Choroid plexus epithelial cell (primary cell): Measurements from ENCODE around the gene ITGBL1.
A peak's percentile ranks its signal among the peaks of the same experiment; 100 is the strongest.

Experiments used
- DNase-seq: peaks from one replicate; pipeline ENCODE4 v3.0.0-alpha.2; 2010; ENCODE audit warnings: low read depth
- H3K4me3 ChIP-seq: 2 replicates; pipeline ENCODE4 v1.5.1; 2011; ENCODE audit warnings: low read depth, mild to moderate bottlenecking, control low read depth, low read length, moderate library complexity
- CTCF ChIP-seq: conservative IDR thresholded peaks from 2 replicates; pipeline ENCODE4 v1.5.1; 2011; ENCODE audit warnings: low read depth, mild to moderate bottlenecking, control low read depth, inconsistent platforms, low read length, moderate library complexity

Gene ITGBL1

GRCh38 chr13:101621099-101621498, 168.6 kb downstream of the ITGBL1 start:
- no peak for DNase-seq
- no peak overlapping the region for H3K4me3 ChIP-seq
- TF ChIP-seq CTCF = no peak

DNA sequence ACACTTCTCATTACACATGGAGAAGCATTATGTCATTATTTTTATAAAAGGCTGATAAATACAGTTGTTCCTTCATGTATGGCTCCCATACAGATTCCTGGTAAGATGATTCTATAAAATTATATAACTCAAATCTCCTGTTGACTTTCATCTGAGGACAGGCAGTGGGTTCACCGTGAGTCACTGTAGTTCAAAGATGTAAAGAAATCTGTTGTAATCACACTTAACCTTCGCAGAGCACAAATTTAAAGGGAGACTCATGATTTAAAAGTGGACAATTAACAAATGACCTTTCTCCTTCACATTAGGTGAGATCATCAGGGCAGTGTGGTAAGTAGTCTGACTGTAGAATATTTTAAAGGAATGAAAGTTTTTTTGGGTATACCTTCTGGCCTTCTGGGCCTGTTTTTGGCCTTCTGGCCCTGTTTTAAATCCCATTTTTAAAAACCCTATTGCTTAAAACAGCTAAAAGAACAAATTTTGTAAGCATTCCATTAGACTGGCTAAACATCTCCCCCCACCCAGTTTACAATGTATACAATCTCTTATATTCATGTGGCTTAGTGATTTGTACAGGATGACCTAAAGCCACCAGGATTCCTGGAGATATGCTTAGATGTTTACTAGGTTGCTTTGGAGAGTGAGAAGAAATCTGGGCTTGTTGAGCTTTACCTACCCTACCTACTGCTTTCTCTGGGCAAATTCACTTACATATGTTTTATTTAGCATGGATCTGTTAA, 171.2 kb downstream of the ITGBL1 start:
- no peak overlapping the region for H3K4me3 ChIP-seq
- peak; percentile 46 for DNase-seq
- no peak for TF ChIP-seq CTCF

GRCh38 chr13:101624210-101624922, 171.9 kb downstream of the ITGBL1 start:
- no peak overlapping the region for H3K4me3 ChIP-seq
- no peak for TF ChIP-seq CTCF
- peak; percentile 61 for DNase-seq

- TF ChIP-seq CTCF = no peak
- H3K4me3 ChIP-seq = no peak overlapping the region
- DNase-seq = no peak
Measured at GRCh38 chr13:101624981-101625380, 172.5 kb downstream of the ITGBL1 start.

- DNase-seq = peak; percentile 46
- peak overlapping the region; percentile 9 for H3K4me3 ChIP-seq
- TF ChIP-seq CTCF = no peak
Measured at GRCh38 chr13:101626925-101627555, 174.6 kb downstream of the ITGBL1 start.

- no peak overlapping the region for H3K4me3 ChIP-seq
- no peak for DNase-seq
- TF ChIP-seq CTCF = no peak
Measured at GRCh38 chr13:101627556-101627943, 175.1 kb downstream of the ITGBL1 start.

- DNase-seq = no peak
- H3K4me3 ChIP-seq = no peak overlapping the region
- TF ChIP-seq CTCF = no peak
Measured at GRCh38 chr13:101628900-101629299, 176.4 kb downstream of the ITGBL1 start.
